Stimulated activated CD8-positive, alpha-beta memory T cell treated with anti-CD3 and anti-CD28 coated beads, Interleukin-4, amount 100 ng/mL, for 1 hour (primary cell): ENCODE measurements around the gene AGPAT3.

Experiments
- DNase-seq, 2 donors: peaks; one replicate each; pipeline ENCODE4 v3.0.0-alpha.2; 2020; ENCODE audit warnings: low read depth in 2 of 2, low spot score in 1 of 2

Gene AGPAT3

DNA sequence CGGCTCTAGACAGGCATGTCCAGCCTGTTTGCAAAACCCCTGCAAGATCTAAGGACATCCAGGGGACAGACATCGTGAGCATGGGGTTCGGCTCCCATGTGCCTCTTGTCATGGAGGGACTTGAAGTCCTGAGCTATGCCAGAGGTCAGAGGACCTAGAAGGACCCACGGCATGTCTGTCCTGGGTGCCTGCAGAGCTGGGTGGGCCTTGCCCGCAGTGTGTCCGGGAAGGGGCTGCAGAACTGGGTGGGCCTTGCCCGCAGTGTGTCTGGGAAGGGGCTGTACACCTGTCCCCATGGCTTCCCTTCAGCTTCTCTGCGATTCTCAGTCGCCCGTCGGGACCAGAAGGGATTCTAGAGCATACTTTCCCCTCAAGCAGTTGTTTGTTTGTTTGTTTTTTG lies 127.1 kb downstream of the AGPAT3 start:
- DNase-seq = no peak

DNA sequence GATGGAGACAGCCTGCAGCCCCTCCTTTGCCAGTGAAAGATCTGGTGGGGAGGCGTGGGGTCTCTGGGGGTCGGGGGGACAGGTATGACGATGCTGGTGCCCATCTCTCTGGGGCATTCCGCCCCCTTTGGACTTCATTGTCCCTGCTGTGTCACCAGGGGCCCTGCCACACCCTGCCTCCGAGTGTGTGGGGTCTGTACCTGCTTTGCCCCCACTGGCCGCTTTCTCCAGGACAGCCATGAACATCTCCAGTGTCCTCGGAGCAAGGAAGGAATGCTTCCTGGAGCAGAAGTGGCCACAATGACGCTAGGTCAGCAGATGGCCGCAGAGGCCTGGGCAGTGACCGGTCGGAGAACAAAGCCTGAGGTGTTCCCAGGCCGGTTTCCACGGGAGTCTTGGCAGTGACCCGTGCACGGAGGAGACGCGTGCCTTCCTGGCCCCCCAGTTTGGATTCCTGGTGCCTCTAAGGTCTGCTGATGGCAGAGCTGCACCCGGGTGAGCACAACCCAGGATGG lies 128.5 kb downstream of the AGPAT3 start:
- DNase-seq = no peak

DNA sequence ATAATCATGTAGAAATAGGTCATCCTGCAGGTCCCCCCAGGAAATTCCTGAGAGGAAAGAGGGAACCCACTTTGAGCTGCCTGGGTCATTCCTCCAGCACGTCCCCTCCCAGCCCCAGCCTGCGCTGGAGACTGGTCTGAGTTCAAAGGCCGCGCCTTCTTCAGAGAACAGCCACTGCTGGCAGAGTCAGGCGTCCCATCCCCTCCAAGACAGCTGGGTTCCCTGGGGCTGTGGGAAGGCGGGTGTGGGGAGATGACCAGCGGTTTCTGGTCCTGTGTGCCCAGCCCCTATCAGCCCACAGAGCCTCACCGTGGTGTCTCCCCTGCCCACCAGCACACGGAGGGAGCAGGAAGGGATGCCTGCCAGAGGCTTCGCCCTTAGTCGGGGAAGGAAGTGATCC lies 129.1 kb downstream of the AGPAT3 start:
- DNase-seq = no peak

DNA sequence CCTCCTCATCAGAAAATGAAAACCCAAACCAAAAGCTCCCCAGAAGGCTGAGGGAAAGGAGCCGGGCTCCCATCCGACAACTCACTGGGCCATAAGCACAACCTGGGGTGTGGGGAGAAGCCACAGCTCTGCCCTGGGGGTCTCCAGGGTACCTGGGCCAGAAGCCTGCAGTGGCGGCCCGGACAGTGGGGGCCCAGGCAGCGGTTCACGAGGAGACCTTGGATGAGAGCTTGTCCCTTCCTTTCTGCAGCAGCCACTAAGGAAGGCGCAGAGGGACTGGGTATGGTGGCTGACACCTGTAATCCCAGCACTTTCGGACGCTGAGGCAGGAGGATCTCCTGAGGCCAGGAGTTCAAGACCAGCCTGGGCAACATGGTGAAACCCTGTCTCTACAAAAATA lies 129.6 kb downstream of the AGPAT3 start:
- no peak for DNase-seq

DNA sequence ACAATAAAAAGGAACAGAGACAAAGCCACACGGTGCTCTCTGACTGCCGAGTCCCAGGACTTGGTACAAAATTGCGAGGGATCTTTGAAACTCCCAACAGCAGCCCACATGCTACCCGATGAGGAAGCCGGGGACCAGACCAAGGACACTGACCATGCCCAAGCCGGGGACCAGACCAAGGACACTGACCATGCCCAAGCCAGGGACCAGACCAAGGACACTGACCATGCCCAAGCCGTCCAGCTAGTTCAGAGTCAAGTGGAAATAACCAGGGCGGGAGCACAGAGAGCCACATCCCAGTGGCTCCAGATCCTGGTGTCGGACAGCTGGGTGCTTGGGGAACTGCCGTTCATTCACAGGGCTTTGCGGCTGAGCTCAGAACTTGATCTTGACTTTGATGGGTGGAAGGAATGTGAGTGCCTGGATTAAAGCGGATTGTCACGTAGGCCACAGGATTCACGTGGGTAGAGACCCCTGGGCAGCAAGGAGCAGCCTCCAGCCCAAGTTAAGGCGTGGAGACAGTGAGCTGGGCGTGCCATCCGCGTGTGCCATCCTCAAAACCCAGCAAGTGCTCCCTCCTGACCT lies 130.6 kb downstream of the AGPAT3 start:
- DNase-seq = no peak

DNA sequence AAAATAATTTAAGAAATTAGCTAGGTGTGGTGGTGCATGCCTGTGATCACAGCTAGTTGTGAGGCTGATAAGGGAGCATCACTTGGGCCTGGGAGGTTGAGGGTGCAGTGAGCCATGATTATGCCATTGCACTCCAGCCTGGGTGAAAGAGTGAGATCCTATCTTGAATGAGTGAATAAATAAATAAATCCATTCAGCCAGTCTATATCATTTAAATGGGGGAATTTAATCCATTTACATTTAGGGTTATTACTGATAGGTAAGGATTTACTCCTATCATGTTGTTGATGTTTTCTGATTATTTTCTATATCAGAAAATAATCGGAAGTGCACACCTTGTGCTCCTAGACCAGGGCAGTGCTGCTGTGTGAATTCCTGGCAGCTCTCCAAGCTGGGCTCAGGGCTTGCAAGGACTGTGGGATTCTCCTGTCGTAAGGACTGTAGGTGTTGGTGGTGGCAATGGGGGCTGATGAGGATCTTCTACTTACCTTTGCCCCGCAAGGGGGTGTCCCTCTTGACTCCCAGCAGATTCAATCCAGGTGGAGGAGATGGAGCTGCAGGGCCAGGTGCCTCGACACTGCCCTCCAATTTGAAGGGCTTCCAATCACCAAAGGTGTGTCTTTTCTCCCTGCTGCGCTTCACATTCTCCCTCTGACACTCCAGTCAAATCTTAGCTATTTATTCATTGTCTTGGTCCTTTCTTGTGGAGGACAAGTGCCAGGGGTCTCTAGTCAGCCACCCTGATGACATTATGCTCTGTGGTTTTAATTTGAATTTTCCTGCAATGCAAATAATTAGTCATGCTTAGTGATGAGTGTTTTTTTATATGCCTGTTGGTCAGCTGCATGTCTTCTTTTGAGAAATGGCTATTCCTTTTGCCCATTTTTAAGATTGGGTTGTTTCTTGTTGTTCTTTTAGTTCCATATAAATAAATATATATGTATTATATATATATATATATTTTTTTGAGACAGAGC lies 133.0 kb downstream of the AGPAT3 start:
- no peak for DNase-seq

DNA sequence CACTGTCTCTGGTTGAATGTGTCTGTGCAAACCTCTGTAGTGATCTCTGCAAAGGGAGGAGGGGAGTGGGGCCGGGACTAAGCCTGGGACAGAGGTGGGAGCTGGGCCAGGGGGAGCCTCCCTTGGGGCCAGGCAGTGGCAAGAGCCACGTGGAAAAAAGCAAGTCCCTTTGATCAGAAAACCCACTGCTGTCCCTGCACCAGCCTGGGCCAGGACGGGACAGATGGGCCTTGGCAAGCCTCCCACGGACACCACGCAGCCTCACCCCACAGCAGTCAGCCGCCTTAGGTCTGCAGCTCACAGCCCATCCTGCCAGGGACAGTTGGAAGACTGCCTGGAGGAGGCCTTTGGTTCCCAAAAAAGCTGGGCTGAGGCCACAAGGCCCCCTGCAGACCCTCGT lies 135.3 kb downstream of the AGPAT3 start:
- no peak for DNase-seq

DNA sequence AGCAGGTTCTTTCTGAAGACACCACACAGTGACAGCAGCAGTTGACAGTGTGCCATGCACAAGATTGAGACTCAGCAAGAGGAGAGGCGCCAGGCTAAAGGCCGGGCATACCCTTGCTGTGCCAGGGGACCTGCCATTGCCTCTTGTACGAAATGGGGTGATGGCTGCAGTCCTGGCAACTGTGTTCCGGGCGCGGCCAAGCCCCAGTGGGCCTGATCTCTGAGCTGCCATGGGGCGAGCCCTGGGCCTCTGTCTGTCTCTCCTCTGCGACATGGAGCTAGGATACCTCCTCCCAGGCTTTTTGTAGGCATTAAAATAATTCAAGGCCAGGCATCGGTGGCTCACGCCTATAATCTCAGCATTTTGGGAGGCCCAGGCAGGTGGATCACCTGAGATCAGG lies 137.5 kb downstream of the AGPAT3 start:
- DNase-seq = no peak

DNA sequence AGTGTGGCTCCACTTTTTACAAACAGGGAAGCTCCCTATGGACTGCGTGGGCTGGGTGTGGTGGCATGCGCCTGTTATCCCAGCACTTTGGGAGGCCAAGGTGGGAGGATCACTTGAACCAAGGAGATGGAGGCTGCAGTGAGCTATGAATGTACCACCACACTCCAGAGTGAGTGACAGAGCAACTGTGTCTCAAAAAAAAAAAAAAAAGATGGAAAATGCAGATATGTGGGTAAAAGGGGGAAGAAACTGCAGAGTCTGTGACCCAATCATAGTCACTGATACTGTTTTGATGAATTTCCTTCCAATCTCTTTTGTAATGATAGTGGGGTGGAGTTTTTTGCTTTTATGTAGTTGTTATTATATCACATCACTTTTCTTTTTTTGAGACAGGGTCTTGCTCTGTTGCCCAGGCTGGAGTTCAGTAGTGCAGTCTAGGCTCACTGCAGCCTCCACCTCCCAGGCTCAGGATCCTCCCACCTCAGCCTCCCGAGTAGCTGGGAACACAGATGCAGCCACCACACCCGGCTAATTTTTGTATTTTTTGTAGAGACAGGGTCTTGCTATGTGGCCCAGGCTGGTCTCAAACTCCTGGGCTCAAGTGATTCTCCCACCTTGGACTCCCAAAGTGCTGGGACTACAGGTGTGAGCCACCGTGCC lies 138.4 kb downstream of the AGPAT3 start:
- DNase-seq = no peak

DNA sequence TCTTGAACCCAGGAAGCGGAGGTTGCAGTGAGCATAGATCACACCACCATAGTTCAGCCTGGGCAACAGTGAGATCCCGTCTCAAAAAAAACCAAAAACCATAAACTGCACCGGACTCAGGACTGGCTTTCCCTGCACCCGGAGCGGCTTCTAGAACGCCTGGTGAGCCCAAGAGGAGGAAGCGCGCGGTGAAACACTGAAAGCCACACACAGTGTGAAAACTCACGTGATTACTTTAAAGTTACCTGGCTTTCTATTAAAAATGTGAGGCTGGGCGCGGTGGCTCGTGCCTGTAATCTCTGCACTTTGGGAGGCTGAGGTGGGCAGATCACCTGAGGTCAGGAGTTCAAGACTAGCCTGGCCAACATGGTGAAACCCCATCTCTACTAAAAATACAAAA lies 140.0 kb downstream of the AGPAT3 start:
- DNase-seq = no peak

DNA sequence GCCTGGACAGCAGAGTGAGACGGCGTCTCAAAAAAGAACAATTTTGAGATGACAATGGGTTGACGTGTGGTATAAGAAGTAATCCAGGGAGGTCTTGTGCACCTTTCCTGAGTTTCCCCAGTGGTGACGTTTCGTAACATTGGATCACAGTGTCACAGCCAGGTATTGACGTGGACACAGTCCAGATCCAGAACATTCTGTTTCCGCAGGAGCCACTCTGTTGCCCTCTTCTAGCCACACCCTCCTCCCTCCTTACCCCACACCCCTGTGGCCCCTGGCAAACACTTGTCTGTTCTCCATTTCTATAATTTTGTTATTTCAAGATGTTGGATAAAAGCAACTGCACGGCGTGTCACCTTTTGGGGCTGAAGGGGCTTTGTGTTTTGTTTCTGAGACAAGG lies 140.6 kb downstream of the AGPAT3 start:
- DNase-seq = no peak

DNA sequence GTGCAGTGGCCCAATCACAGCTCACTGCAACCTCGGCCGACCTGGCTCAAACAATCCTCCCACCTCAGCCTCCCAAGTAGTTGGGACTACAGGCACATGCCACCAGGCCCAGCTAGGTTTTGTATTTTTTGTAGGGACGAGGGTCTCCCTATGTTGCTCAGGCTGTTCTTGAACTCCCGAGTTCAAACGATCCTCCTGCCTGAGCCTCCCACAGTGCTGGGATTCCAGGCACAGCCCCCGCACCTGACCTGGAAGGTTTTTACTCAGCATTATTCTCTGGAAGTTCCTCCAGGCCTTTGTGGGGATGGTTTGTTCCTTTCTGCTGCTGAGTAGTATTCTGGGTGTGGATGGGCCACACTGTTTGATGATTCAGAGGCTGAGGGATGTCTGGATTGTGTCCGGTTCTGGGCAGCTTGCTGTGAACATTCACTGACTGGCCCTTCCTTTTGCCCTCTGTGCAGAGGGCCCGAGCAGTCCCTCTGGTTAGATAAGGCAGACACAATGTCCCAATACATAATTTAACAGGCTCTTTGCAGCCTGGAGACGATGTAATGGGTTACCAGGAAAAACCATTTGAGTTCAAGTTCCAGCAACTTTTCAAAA lies 141.1 kb downstream of the AGPAT3 start:
- DNase-seq = no peak

DNA sequence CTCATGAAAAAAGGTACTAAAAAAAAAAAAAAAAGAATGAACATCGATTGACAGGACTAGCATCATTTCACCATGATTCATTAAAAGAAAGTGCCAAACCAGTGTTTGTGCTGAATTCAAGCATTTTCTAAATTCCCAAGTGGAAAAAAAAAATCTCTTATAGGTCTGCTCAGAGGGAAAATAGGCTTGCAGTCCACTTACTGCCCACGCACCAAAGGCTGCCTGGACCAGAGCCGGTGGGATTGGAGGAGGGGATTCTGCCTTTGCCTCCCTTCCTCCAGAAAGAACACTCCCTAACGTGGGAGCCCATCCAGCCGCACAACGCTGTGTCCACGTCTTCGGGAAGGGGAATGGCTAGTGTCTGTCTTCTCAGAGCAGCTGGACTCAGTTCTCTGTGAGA lies 141.6 kb downstream of the AGPAT3 start:
- no peak for DNase-seq

DNA sequence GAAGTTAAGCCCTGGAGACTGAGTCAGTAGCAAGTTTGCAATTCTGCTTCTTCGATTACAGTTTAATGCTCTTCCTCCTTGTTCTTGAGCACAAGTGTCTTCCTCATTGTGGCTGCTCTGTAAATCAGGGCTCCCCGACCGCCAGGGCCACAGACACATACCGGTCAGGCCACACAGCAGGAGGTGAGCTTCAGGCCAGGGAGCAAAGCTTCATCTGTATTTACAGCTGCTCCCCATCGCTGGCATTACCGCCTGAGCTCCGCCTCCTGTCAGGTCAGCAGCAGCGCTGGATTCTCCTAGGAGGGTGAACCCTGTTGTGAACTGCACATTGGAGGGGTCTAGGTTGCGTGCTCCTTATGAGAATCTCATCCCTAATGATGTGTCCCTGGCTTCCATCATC lies 145.4 kb downstream of the AGPAT3 start:
- no peak for DNase-seq

DNA sequence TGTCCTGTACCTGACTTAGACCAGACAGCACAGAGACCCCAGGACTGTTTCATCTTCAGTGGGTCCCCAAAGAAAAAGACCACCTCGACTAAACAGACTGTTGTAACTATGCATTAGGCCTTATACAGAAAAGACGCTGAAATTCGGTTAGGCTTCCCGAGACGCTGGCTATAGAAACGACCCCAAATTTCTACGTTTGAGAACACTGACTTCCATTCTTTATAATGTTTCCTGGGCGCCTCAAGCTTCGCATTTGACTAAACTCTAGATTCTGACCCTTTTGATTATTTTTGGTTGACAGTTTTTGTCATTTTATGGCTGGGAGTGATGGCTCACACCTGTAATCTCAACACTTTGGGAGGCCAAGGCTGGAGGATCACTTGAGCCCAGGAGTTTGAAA lies 146.1 kb downstream of the AGPAT3 start:
- no peak for DNase-seq

DNA sequence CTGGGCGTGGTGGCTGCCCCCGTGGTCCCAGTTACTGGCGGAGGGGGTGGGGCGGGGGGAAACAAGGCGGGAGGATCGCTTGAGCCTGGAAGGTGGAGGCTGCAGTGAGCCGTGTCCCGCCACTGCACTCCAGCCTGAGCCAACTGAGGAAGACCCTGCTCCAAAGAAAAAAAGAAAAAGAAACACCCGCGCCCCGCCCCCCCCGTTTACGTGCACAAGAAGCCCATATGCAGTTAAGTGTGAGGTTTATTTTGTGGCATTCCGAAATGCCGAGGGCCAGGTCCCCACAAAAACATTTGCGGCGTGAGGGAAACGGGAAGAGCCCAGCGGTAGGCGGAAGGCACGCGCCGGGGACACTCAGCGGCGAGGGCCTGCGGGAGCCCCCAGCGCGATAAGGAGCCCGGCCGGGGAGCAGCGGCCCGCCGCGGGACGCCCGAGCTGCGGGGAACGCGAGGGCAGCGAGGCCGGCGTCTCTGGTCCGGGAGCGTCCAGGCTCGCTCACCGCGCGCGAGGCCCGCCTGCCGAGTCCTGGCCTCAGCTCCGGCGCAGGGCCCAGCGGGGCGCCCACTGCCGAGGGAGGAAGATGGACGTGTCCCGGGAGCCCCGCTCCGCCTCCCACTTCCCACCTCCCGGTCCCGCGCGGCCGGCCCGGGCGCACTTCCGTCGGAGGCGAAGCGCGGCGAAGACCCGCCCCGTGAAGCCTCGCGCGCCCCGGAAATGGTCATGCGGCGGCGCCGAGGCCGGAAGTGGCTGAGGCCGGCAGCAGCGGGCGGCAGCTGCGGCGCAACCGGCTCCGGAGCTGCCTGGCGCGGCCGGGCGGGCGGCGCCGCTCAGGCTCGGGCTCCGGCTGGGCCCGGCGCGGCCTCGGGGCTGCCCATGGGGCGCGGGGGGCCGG lies 146.8 kb downstream of the AGPAT3 start, which contains the start of gene TRAPPC10:
Gene TRAPPC10, plus strand, starts transcription at position 731 of the 895 bp plus-strand sequence. CDS start 185 bp downstream, outside the sequence.
- DNase-seq = peak; percentile 32 to 49

DNA sequence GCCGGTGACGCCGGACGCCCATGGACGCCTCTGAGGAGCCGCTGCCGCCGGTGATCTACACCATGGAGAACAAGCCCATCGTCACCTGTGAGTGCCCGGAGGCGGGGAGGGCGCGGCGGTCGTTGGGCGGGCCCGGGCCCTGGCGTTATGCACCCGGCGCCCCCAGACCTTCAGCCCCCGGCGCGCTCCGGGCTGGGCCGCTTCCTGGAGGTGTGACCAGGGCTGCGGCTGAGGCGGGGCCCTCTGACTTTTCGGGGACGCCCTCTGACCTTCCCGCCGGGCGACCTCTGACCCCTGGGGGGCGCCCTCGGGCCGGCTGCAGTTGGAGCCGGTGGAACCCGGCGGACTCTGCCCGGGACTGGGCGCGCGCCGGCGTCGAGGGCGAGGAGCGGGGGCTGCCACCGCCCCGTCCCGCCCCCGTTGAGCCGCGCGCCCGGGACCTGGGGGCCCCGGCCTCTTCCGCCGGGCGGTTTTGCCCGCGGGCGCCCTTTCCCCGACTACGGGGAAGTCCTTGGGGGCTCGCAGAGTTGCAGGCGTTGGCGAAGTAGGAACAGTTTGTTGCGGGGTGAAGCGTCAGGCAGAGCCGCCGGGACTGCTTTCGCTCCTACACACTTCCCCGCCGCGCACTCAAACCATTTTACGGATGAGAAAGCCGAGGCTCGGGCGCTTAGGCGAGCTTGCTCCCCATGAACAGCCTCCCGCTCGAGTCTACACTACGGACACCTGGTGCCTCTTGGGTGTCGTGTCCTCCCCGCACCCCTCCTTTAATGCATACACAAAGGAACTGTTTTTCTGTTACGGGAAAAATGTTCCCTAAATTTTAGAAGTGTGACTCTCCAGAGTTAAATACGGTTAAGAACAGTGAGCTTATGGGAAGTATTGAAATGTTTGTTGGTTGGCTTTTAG lies 147.7 kb downstream of the AGPAT3 start:
- peak; percentile 62 to 65 for DNase-seq

DNA sequence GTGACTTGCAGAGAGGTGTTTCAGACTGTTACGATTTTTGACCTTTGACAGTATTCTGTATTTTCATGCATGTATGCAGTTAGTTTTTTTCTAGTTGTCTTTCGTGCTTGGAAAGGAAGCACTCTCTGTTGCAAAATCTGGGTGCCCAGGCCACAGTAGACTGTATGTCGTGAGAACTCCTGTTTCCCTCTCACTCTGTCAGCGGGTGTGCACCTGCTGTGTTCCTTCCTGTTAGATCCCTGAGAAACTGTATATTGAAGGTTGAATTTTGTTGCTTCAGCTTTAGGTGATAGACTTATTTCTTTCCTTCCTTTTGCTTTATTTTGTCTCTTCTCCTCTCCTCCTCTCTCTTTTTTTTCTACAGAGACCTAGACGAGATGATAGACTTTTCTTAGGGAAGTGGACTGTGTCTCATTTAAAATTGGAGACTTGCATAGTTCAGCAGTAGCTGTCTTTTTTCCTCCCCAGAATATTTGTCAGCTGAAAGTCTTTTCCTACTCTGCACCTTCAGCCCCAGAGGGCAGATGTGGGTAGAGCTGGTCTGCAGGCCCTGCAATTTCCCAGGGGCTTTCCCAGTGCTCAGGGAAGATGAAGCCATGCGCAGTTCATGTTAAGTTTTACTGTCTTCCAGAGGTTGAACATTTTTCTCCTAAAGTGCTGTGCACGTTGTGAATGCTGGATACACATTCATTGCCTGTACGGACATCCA lies 148.5 kb downstream of the AGPAT3 start:
- DNase-seq = no peak

DNA sequence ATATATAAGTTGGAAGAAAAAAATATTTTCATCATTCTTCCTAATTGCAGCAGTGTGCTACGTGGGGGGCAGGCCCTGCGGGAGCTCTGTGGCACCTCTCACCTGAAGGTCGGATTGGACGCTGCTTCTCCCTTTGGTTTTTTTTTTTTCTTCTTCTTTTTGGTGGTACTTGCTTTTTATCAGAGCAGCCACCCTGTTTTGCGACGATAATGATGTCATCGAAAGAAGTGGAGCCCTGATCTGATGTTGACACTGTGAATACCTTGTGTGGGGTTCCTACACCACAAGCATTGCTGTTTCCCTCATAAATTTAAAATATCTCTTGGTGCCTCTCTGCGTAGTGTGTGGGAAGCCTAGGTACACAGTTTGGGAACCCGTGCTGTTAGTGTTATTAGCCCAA lies 152.6 kb downstream of the AGPAT3 start:
- no peak for DNase-seq
